ENCODE results near the gene ACSF3. TPM values are rescaled to one million over a fixed set of nuclear protein-coding genes. Genes with fewer than 3 reads are reported as not detected.

The ACSF3 gene
- total RNA-seq, 1 experiment from 2014 or later: 30.8 TPM

GRCh38 chr16:89062389-89063345, 31.0 kb upstream of the ACSF3 start:
- no peak for DNase-seq (ENCODE audit: low read depth, low spot score)
- ChIA-PET POLR2A (no interaction called here), CTCF (no interaction called here)
- Histone ChIP-seq H3K9me3 (ENCODE audit: control insufficient read depth, insufficient read depth, low read depth, low read length) (no peaks in the 10 kb centered on the region), H3K27ac (ENCODE audit: low read length) (no peak overlapping the region), H3K4me1 (ENCODE audit: control insufficient read depth, insufficient read depth, low read length) (no peaks in the 10 kb centered on the region), H3K36me3 (ENCODE audit: control insufficient read depth, insufficient read depth, low read length) (no peaks in the 10 kb centered on the region), H3K27me3 (ENCODE audit: control insufficient read depth, insufficient read depth, low read length) (no peaks in the 10 kb centered on the region), H3K4me3 (ENCODE audit: low read depth in 2 of 2, low read length in 2 of 2) (no peak overlapping the region)
- in situ Hi-C loops (cut with HindIII; ENCODE audit: low pct_unique_long_range_greater_than_20kb, low sequenced_read_pairs): no loop called here
- no peak for TF ChIP-seq SIN3A (IDR thresholded peaks at IDR 0.05; ENCODE audit: borderline replicate concordance, insufficient read depth, low read depth, low read length)
- no peak for TF ChIP-seq POLR2AphosphoS5 (IDR thresholded peaks at IDR 0.05; ENCODE audit: low read depth, low read length)
- TF ChIP-seq, protein P1, sequence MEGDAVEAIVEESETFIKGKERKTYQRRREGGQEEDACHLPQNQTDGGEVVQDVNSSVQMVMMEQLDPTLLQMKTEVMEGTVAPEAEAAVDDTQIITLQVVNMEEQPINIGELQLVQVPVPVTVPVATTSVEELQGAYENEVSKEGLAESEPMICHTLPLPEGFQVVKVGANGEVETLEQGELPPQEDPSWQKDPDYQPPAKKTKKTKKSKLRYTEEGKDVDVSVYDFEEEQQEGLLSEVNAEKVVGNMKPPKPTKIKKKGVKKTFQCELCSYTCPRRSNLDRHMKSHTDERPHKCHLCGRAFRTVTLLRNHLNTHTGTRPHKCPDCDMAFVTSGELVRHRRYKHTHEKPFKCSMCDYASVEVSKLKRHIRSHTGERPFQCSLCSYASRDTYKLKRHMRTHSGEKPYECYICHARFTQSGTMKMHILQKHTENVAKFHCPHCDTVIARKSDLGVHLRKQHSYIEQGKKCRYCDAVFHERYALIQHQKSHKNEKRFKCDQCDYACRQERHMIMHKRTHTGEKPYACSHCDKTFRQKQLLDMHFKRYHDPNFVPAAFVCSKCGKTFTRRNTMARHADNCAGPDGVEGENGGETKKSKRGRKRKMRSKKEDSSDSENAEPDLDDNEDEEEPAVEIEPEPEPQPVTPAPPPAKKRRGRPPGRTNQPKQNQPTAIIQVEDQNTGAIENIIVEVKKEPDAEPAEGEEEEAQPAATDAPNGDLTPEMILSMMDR (IDR thresholded peaks at IDR 0.05): no peak
- TF ChIP-seq, protein P2, sequence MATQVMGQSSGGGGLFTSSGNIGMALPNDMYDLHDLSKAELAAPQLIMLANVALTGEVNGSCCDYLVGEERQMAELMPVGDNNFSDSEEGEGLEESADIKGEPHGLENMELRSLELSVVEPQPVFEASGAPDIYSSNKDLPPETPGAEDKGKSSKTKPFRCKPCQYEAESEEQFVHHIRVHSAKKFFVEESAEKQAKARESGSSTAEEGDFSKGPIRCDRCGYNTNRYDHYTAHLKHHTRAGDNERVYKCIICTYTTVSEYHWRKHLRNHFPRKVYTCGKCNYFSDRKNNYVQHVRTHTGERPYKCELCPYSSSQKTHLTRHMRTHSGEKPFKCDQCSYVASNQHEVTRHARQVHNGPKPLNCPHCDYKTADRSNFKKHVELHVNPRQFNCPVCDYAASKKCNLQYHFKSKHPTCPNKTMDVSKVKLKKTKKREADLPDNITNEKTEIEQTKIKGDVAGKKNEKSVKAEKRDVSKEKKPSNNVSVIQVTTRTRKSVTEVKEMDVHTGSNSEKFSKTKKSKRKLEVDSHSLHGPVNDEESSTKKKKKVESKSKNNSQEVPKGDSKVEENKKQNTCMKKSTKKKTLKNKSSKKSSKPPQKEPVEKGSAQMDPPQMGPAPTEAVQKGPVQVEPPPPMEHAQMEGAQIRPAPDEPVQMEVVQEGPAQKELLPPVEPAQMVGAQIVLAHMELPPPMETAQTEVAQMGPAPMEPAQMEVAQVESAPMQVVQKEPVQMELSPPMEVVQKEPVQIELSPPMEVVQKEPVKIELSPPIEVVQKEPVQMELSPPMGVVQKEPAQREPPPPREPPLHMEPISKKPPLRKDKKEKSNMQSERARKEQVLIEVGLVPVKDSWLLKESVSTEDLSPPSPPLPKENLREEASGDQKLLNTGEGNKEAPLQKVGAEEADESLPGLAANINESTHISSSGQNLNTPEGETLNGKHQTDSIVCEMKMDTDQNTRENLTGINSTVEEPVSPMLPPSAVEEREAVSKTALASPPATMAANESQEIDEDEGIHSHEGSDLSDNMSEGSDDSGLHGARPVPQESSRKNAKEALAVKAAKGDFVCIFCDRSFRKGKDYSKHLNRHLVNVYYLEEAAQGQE (IDR thresholded peaks at IDR 0.05; ENCODE audit: insufficient read depth in 1 of 2, low read depth in 2 of 2, low read length in 1 of 2): no peak
- no peak for TF ChIP-seq TCF7L2 (IDR thresholded peaks at IDR 0.05; ENCODE audit: low read depth, low read length)
- no TSS peak for BruUV-seq (replicated peaks)
- ATAC-seq: no peak
- intact Hi-C loops (cut with micrococcal nuclease; ENCODE audit: unreplicated experiment): no loop called here

DNA sequence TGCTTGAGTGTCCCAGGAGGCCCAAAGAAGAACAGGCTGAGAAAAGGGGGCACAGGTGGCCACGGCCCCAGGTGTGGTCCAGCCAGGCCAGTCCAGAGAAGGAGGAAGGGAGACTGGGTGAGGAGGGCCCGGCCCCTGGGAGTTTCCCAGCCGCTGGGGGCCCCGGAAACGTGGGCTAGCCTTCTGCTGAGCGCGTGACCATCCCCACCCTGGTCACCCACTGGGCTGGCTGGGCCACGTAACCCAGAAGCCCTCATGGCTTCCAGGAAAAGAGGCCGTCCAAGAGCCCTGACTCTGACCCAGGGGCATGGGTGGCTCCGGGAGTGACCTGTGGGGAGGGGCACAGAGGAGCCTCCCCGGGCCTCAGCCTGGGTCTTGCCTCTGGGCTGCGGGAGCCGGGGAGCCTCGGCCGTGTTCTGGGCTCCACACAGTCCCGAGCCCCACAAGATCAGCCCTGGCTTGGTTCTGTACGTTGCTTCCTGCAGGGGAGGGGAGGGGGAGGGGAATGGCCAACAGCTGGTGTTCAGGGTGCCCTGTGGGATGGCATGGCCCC, 29.8 kb upstream of the ACSF3 start:
- Histone ChIP-seq H3K27ac (ENCODE audit: low read length) (no peak overlapping the region), H3K9me3 (ENCODE audit: control insufficient read depth, insufficient read depth, low read depth, low read length) (no peaks in the 10 kb centered on the region), H3K4me1 (ENCODE audit: control insufficient read depth, insufficient read depth, low read length) (no peaks in the 10 kb centered on the region), H3K36me3 (ENCODE audit: control insufficient read depth, insufficient read depth, low read length) (no peaks in the 10 kb centered on the region), H3K27me3 (ENCODE audit: control insufficient read depth, insufficient read depth, low read length) (no peaks in the 10 kb centered on the region), H3K4me3 (ENCODE audit: low read depth in 2 of 2, low read length in 2 of 2) (no peak overlapping the region)
- TF ChIP-seq, protein P1 (IDR thresholded peaks at IDR 0.05): no peak
- TF ChIP-seq POLR2AphosphoS5 (IDR thresholded peaks at IDR 0.05; ENCODE audit: low read depth, low read length) (no peak), SIN3A (IDR thresholded peaks at IDR 0.05; ENCODE audit: borderline replicate concordance, insufficient read depth, low read depth, low read length) (no peak), TCF7L2 (IDR thresholded peaks at IDR 0.05; ENCODE audit: low read depth, low read length) (no peak)
- TF ChIP-seq, protein P2 (IDR thresholded peaks at IDR 0.05; ENCODE audit: insufficient read depth in 1 of 2, low read depth in 2 of 2, low read length in 1 of 2): no peak
- BruUV-seq (replicated peaks): no TSS peak
- ChIA-PET POLR2A (no interaction called here), CTCF (no interaction called here)
- DNase-seq (ENCODE audit: low read depth, low spot score): no peak
- no peak for ATAC-seq
- intact Hi-C loops (cut with micrococcal nuclease; ENCODE audit: unreplicated experiment) (no loop called here), in situ Hi-C loops (cut with HindIII; ENCODE audit: low pct_unique_long_range_greater_than_20kb, low sequenced_read_pairs) (no loop called here)

Measured in Panc1 (cell line).